ENCODE measurements around the gene BMX.

The BMX gene

GRCh38 chrX:15570145-15570544 is 69.5 kb downstream of the BMX start:
- no peak for DNase-seq (ENCODE audit: low read depth)

- no peak for DNase-seq (ENCODE audit: low read depth)
Observed at GRCh38 chrX:15574017-15574416, 73.4 kb downstream of the BMX start.

GRCh38 chrX:15576019-15576418 is 75.4 kb downstream of the BMX start:
- no peak for DNase-seq (ENCODE audit: low read depth)

GRCh38 chrX:15579778-15580747 is 79.5 kb downstream of the BMX start:
- no peak for DNase-seq (ENCODE audit: low read depth)

GRCh38 chrX:15594371-15594770 is 93.8 kb downstream of the BMX start:
- no peak for DNase-seq (ENCODE audit: low read depth)

- no peak for DNase-seq (ENCODE audit: low read depth)
Observed at GRCh38 chrX:15598026-15598425, 97.4 kb downstream of the BMX start.

GRCh38 chrX:15599461-15599860 is 98.9 kb downstream of the BMX start:
- DNase-seq (ENCODE audit: low read depth), result no peak

GRCh38 chrX:15600049-15600448 is 99.4 kb downstream of the BMX start:
- no peak for DNase-seq (ENCODE audit: low read depth)

GRCh38 chrX:15600745-15601144 is 100.1 kb downstream of the BMX start, which contains the start of gene ACE2:
Gene ACE2 (minus strand): TSS chrX:15600960. CDS start chrX:15600911, 49 bp downstream.
- no peak for DNase-seq (ENCODE audit: low read depth)

- no peak for DNase-seq (ENCODE audit: low read depth)
Observed at GRCh38 chrX:15601932-15602331, 101.3 kb downstream of the BMX start.

- DNase-seq (ENCODE audit: low read depth), result no peak
Observed at GRCh38 chrX:15602761-15603160, 102.2 kb downstream of the BMX start.

GRCh38 chrX:15605226-15605625 is 104.6 kb downstream of the BMX start:
- no peak for DNase-seq (ENCODE audit: low read depth)

Measured in activated T-cell treated with anti-CD3 and anti-CD28 coated beads for 24 hours (primary cell).